Left lung (tissue), 10 donors: ENCODE results near the gene DSP. TPM values are rescaled to one million over a fixed set of nuclear protein-coding genes. Genes with fewer than 3 reads are reported as not detected.

Experiments
- ATAC-seq: fragments of 200-7000 bp; cut with Tn5 transposase; one replicate; pipeline ENCODE4 v1.9.1; 2020; ENCODE audit warnings: moderate library complexity
- DNase-seq, 4 donors: peaks; one replicate each; pipeline ENCODE4 v3.0.0-alpha.2; 2013 to 2020
- H3K27ac ChIP-seq, 2 donors: fragments of 200-600 bp; sonication (generic) in 1 of 2; one replicate each; pipeline versions ENCODE4 v1.5.0 to v1.8.0; 2020 to 2021
- H3K27me3 ChIP-seq, 2 donors: fragments of 200-600 bp; sonication (generic) in 1 of 2; one replicate each; pipeline versions ENCODE4 v1.5.0 to v1.8.0; 2020 to 2021
- H3K36me3 ChIP-seq, 2 donors: fragments of 200-600 bp; sonication (generic) in 1 of 2; one replicate each; pipeline versions ENCODE4 v1.5.0 to v1.8.0; 2020 to 2021
- H3K4me1 ChIP-seq, 2 donors: fragments of 200-600 bp; one replicate each; pipeline ENCODE4 v1.8.0; 2021
- H3K4me3 ChIP-seq, 2 donors: fragments of 200-600 bp; sonication (generic) in 1 of 2; one replicate each; pipeline versions ENCODE4 v1.5.0 to v1.8.0; 2020 to 2021; ENCODE audit warnings: mild to moderate bottlenecking in 1 of 2
- H3K9me3 ChIP-seq, 2 donors: fragments of 200-600 bp; sonication (generic) in 1 of 2; one replicate each; pipeline versions ENCODE4 v1.5.0 to v1.8.0; 2020 to 2021
- intact Hi-C, 2 donors: fragments of 100-400 bp; cut with DNase I; formaldehyde crosslinking; loops; one replicate each; pipeline versions ENCODE4 v1.11.2 to v1.14.2; 2022
- polyA plus RNA-seq, 6 donors: library from polyadenylated mRNA; unstranded; fragments of 120-200 nt; gene quantifications; one replicate each; pipeline ENCODE4 v1.2.1, GENCODE V29; 2013; ENCODE audit not compliant: insufficient read length in 6 of 6
- total RNA-seq, 2 donors: library from RNA; stranded (reverse); fragmentation: NEBNext Ultra II Directional; extraction: Animal tissue kit (Norgen Biotek cat#: 25700); gene quantifications; one replicate each; pipeline ENCODE4 v1.2.1, GENCODE V29; 2021
- TF ChIP-seq, protein P1 (sequence below), 2 donors: fragments of 200-600 bp; sonication (generic) in 1 of 2; IDR thresholded peaks; one replicate each; pipeline versions ENCODE4 v1.5.0 to v1.8.0; 2021; ENCODE audit warnings: antibody characterized with exemption in 2 of 2
- donor health status: DM: no; HTN: yes; CAD: no.
- donor health status: DM: no; HTN: no; CAD: no.

DSP gene
- total and polyA plus RNA-seq, 8 donors, result 15.1 to 75.5 (median 62.0) TPM

DNA sequence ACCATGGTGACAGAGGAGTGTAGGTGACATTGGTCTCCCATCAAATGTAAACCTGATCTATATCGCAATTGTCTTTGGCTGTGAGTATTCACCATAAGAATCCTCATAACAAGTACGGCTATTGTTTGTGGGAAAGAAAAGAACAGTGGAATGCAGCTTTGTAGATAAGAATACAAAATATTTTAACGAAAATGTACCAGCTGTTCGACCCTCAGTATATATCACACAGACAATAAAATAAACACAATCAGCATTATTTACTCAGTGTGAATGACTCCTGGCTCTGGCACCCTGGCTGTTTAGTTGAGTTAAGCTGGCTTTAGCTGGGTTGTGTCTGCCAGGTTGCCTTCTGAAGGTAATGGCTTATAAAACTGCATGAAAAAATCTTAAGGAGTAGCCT lies 91.9 kb downstream of the DSP start:
- TF ChIP-seq, protein P1, sequence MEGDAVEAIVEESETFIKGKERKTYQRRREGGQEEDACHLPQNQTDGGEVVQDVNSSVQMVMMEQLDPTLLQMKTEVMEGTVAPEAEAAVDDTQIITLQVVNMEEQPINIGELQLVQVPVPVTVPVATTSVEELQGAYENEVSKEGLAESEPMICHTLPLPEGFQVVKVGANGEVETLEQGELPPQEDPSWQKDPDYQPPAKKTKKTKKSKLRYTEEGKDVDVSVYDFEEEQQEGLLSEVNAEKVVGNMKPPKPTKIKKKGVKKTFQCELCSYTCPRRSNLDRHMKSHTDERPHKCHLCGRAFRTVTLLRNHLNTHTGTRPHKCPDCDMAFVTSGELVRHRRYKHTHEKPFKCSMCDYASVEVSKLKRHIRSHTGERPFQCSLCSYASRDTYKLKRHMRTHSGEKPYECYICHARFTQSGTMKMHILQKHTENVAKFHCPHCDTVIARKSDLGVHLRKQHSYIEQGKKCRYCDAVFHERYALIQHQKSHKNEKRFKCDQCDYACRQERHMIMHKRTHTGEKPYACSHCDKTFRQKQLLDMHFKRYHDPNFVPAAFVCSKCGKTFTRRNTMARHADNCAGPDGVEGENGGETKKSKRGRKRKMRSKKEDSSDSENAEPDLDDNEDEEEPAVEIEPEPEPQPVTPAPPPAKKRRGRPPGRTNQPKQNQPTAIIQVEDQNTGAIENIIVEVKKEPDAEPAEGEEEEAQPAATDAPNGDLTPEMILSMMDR (IDR thresholded peaks at IDR 0.05), result no peak
- Histone ChIP-seq H3K4me3 (no peak overlapping the region), H3K36me3 (no peaks in the 10 kb centered on the region), H3K27me3 (no peaks in the 10 kb centered on the region), H3K9me3 (no peaks in the 10 kb centered on the region), H3K4me1 (no peaks in the 10 kb centered on the region), H3K27ac (no peak overlapping the region)
- no peak for ATAC-seq
- intact Hi-C loops, result no loop called here
- no peak for DNase-seq

- H3K4me1 ChIP-seq, result no peaks in the 10 kb centered on the region
- no peak overlapping the region for H3K4me3 ChIP-seq
- no peaks in the 10 kb centered on the region for H3K36me3 ChIP-seq
- TF ChIP-seq, protein P1 (IDR thresholded peaks at IDR 0.05), result no peak
- H3K27me3 ChIP-seq, result no peaks in the 10 kb centered on the region
- DNase-seq (no peak), ATAC-seq (no peak)
- no peak overlapping the region for H3K27ac ChIP-seq
- intact Hi-C loops, result no loop called here
- no peaks in the 10 kb centered on the region for H3K9me3 ChIP-seq
Measured at GRCh38 chr6:7636151-7636550, 94.7 kb downstream of the DSP start.

Other genes with a start within 250 kb of the DSP start
- 100 to 1,000 TPM; 155 to 247 TPM for gene SSR1, start 228.5 kb upstream of the DSP start, total RNA-seq
- 100 to 1,000 TPM; 111 to 141 (median 123) TPM for gene SSR1, start 228.5 kb upstream of the DSP start, polyA plus RNA-seq
- gene CAGE1, start 151.9 kb upstream of the DSP start, total RNA-seq, result not detected
- gene CAGE1, start 151.9 kb upstream of the DSP start, polyA plus RNA-seq, result under 1 TPM in 4 of 6 donors, not detected in 2; 0.08 to 0.16 (median 0.10) TPM
- gene RIOK1, start 151.9 kb upstream of the DSP start, total RNA-seq, result 10 to 100 TPM; 15.0 to 23.3 TPM
- gene RIOK1, start 151.9 kb upstream of the DSP start, polyA plus RNA-seq, result 10 to 100 TPM; 30.5 to 38.3 (median 31.9) TPM
- 10 to 100 TPM in 1 of 2 donors, 1 to 10 TPM in 1; 7.6 to 11.6 TPM for gene SNRNP48, start 48.5 kb downstream of the DSP start, total RNA-seq
- gene SNRNP48, start 48.5 kb downstream of the DSP start, polyA plus RNA-seq, result 10 to 100 TPM; 21.6 to 29.1 (median 28.2) TPM
- 10 to 100 TPM in 1 of 2 donors, 1 to 10 TPM in 1; 5.8 to 18.7 TPM for gene BMP6, start 184.4 kb downstream of the DSP start, total RNA-seq
- gene BMP6, start 184.4 kb downstream of the DSP start, polyA plus RNA-seq, result 1 to 10 TPM; 2.3 to 5.9 (median 3.3) TPM